HepG2 (cell line): Measurements from ENCODE around the gene ARHGAP15. TPM values are rescaled to one million over a fixed set of nuclear protein-coding genes. Genes with fewer than 3 reads are reported as not detected.

Experiments used
- ATAC-seq: fragments of 200-7000 bp; cut with Tn5 transposase; 3 replicates; pipeline ENCODE4 v1.9.1; 2020; ENCODE audit warnings: mild to moderate bottlenecking, moderate library complexity
- BruUV-seq: library from RNA; stranded (reverse); fragments of 400-500 nt; replicated peaks from 2 replicates; lab custom pipeline; 2021; lab: Mats Ljungman, UMichigan
- CTCF ChIA-PET: fragments of 300-600 bp; formaldehyde crosslinking; extraction: SDS; loops from one replicate; lab custom pipeline; 2021; ENCODE audit warnings: low total read pairs, inconsistent platforms, low intra/inter-chr PET ratio; lab: Yijun Ruan, JAX
- POLR2A ChIA-PET: fragments of 350-600 bp; sonication (Branson Sonifier 250); formaldehyde crosslinking; loops from one replicate; lab custom pipeline; 2020; ENCODE audit warnings: antibody characterized with exemption, inconsistent platforms; lab: Yijun Ruan, JAX
- DNase-seq: peaks from one replicate; pipeline ENCODE4 v3.0.0-alpha.2; 2015; ENCODE audit warnings: low spot score
- FAIRE-seq: peaks from 3 replicates; lab custom pipeline; 2011; peaks lifted over from hg19 to GRCh38; lab: Jason Lieb, UNC
- H2AFZ ChIP-seq: one replicate; pipeline ENCODE4 v1.6.1; 2011; ENCODE audit warnings: low read length, inconsistent platforms
- H3K27ac ChIP-seq: fragments of 300-600 bp; 3 replicates; pipeline ENCODE4 v1.8.0; 2011; ENCODE audit warnings: mixed run types, mild to moderate bottlenecking, mixed read lengths, low read length, inconsistent platforms; ENCODE audit not compliant: insufficient read depth; ENCODE audit errors: extremely low read length
- H3K27me3 ChIP-seq, 2 experiments: fragments of 200-600 bp in 1 of 2; 2 replicates in 1 of 2; 3 replicates in 1 of 2; pipeline versions ENCODE4 v1.6.0 to v1.8.0; 2011; ENCODE audit warnings: low read length in 2 of 2, mild to moderate bottlenecking in 2 of 2, moderate library complexity in 2 of 2, inconsistent platforms in 1 of 2; ENCODE audit not compliant: insufficient read depth in 2 of 2, control insufficient read depth in 1 of 2
- H3K36me3 ChIP-seq, 2 experiments: fragments of 200-600 bp in 1 of 2; replicated peaks in 1 of 2; 2 replicates in 1 of 2; 3 replicates in 1 of 2; pipeline versions ENCODE4 v1.5.1 to v1.8.0; 2011; ENCODE audit warnings: low read length in 2 of 2, inconsistent platforms in 1 of 2; ENCODE audit not compliant: insufficient read depth in 2 of 2, control insufficient read depth in 1 of 2
- H3K4me1 ChIP-seq: 2 replicates; pipeline ENCODE4 v1.5.1; 2012; ENCODE audit warnings: low read length, inconsistent platforms; ENCODE audit not compliant: insufficient read depth
- H3K4me2 ChIP-seq: 2 replicates; pipeline ENCODE4 v1.6.0; 2011; ENCODE audit warnings: low read depth, low read length, inconsistent platforms
- H3K4me3 ChIP-seq, 3 experiments: fragments of 200-600 bp in 1 of 3; sonication (generic), shearing (Covaris generic) in 1 of 3; replicated peaks in 1 of 3; 2 replicates each; pipeline ENCODE4 v1.5.1; 2011 to 2016; ENCODE audit warnings: low read length in 3 of 3, inconsistent platforms in 2 of 3, low read depth in 2 of 3, mild to moderate bottlenecking in 2 of 3, control low read depth in 1 of 3, mixed read lengths in 1 of 3; ENCODE audit not compliant: insufficient read depth in 1 of 3
- H3K79me2 ChIP-seq: one replicate; pipeline ENCODE4 v1.6.1; 2011; ENCODE audit warnings: low read length, inconsistent platforms; ENCODE audit not compliant: insufficient read depth
- H3K9ac ChIP-seq: 2 replicates; pipeline ENCODE4 v1.6.0; 2011; ENCODE audit warnings: mild to moderate bottlenecking, low read depth, low read length, inconsistent platforms; ENCODE audit not compliant: insufficient read depth
- H3K9me3 ChIP-seq: 2 replicates; pipeline ENCODE4 v1.5.1; 2012; ENCODE audit warnings: mild to moderate bottlenecking, low read length
- H4K20me1 ChIP-seq: 2 replicates; pipeline ENCODE4 v1.6.0; 2011; ENCODE audit warnings: inconsistent platforms, mild to moderate bottlenecking, low read length, moderate library complexity; ENCODE audit not compliant: insufficient read depth
- FOXC1 ChIP-seq: sonication (generic); formaldehyde crosslinking; IDR thresholded peaks from 2 replicates; pipeline ENCODE4 v1.8.0; 2022; ENCODE audit warnings: mild to moderate bottlenecking, missing genetic modification reagents, borderline replicate concordance
- MTA1 ChIP-seq: sonication (generic); formaldehyde crosslinking; IDR thresholded peaks from 2 replicates; pipeline ENCODE4 v1.4.0; 2020; ENCODE audit warnings: missing genetic modification reagents, mild to moderate bottlenecking, borderline replicate concordance
- MTF1 ChIP-seq: sonication (generic); formaldehyde crosslinking; IDR thresholded peaks from 2 replicates; pipeline ENCODE4 v1.5.0; 2020; ENCODE audit warnings: missing genetic modification reagents
- NRL ChIP-seq: sonication (generic); formaldehyde crosslinking; IDR thresholded peaks from 2 replicates; pipeline ENCODE4 v1.5.0; 2020; ENCODE audit warnings: missing genetic modification reagents, mild to moderate bottlenecking, moderate library complexity, borderline replicate concordance
- POGZ ChIP-seq: sonication (generic); formaldehyde crosslinking; IDR thresholded peaks from 2 replicates; pipeline ENCODE4 v1.4.0; 2020; ENCODE audit warnings: mild to moderate bottlenecking, missing genetic modification reagents
- SMYD3 ChIP-seq: sonication (generic); formaldehyde crosslinking; IDR thresholded peaks from 2 replicates; pipeline ENCODE4 v1.8.1; 2023; ENCODE audit warnings: mild to moderate bottlenecking, missing genetic modification reagents
- SNAI1 ChIP-seq: sonication (generic); formaldehyde crosslinking; IDR thresholded peaks from 2 replicates; pipeline ENCODE4 v1.5.0; 2020; ENCODE audit warnings: mild to moderate bottlenecking, missing genetic modification reagents, borderline replicate concordance
- SNAPC4 ChIP-seq: sonication (generic); formaldehyde crosslinking; IDR thresholded peaks from 2 replicates; pipeline ENCODE4 v1.4.0; 2020; ENCODE audit warnings: mild to moderate bottlenecking, missing genetic modification reagents
- TAF1 ChIP-seq: sonication (generic); formaldehyde crosslinking; IDR thresholded peaks from 2 replicates; pipeline ENCODE4 v1.4.0; 2020; ENCODE audit warnings: missing genetic modification reagents
- TIGD3 ChIP-seq: sonication (generic); formaldehyde crosslinking; IDR thresholded peaks from 2 replicates; pipeline ENCODE4 v1.5.1; 2020; ENCODE audit warnings: mild to moderate bottlenecking, missing genetic modification reagents, borderline replicate concordance
- ZNF160 ChIP-seq: sonication (generic); formaldehyde crosslinking; IDR thresholded peaks from 2 replicates; pipeline ENCODE4 v1.8.0; 2022; ENCODE audit warnings: mild to moderate bottlenecking, inconsistent platforms, missing genetic modification reagents
- ZNF224 ChIP-seq: sonication (generic); formaldehyde crosslinking; IDR thresholded peaks from 2 replicates; pipeline ENCODE4 v1.5.0; 2020; ENCODE audit warnings: mild to moderate bottlenecking, missing genetic modification reagents
- ZNF510 ChIP-seq: sonication (generic); formaldehyde crosslinking; IDR thresholded peaks from 2 replicates; pipeline ENCODE4 v1.4.0; 2020; ENCODE audit warnings: low read depth, mild to moderate bottlenecking, missing genetic modification reagents
- ZNF891 ChIP-seq: sonication (generic); formaldehyde crosslinking; IDR thresholded peaks from 2 replicates; pipeline ENCODE4 v1.5.0; 2020; ENCODE audit warnings: mild to moderate bottlenecking, missing genetic modification reagents
- WGBS: methylation state at CpG from one replicate; pipeline ENCODE4 v1.1.6; 2017; ENCODE audit warnings: low lambda C conversion rate; 5-methylcytosine and 5-hydroxymethylcytosine counted together
- in situ Hi-C: cut with HindIII; loops from 2 replicates; pipeline ENCODE4 v1.10.0; 2017; ENCODE audit warnings: low pct_unique_long_range_greater_than_20kb; ENCODE audit not compliant: extremely low pct_ligation_motif_present
- intact Hi-C: fragments of 100-400 bp; cut with micrococcal nuclease; formaldehyde crosslinking; loops from one replicate; pipeline ENCODE4 v1.10.0; 2022; ENCODE audit not compliant: unreplicated experiment
- polyA plus RNA-seq, 8 experiments: library from polyadenylated mRNA; depleted of rRNA in 3 of 8; stranded (reverse) in 7 of 8; unstranded in 1 of 8; fragments of >200 nt; fragmentation: Illumina TruSeq in 4 of 8; extraction: Trizol in 4 of 8; gene quantifications; 2 replicates each; pipeline versions ENCODE4 v1.2.1 to v1.2.3, GENCODE V29; 2011 to 2016; ENCODE audit warnings: low read depth in 4 of 8, missing spikeins in 1 of 8, mixed read lengths in 1 of 8; ENCODE audit not compliant: insufficient read depth in 1 of 8
- total RNA-seq, 5 experiments: library from RNA; depleted of rRNA; stranded (reverse); fragments of >200 nt; fragmentation: Illumina TruSeq; extraction: Trizol; gene quantifications; 2 replicates each; pipeline ENCODE4 v1.2.3, GENCODE V29; 2016; ENCODE audit warnings: low read depth in 1 of 5

The ARHGAP15 gene
- total and polyA plus RNA-seq, 2 of the 13 experiments (the other 11 are each of a cell fraction or from before 2014, with no cell fraction given): 0.04 TPM; not detected in 1

- no peaks in the 10 kb centered on the region for H3K4me1 ChIP-seq
- no TSS peak for BruUV-seq
- intact Hi-C loops: no loop called here
- CTCF ChIA-PET: no interaction called here
- ATAC-seq: no peak
- no peaks in the 10 kb centered on the region for H3K36me3 ChIP-seq
- no peak for DNase-seq
- H2AFZ ChIP-seq: no peak overlapping the region
- no peaks in the 10 kb centered on the region for H4K20me1 ChIP-seq
- no peak for FAIRE-seq
- H3K27me3 ChIP-seq: no peaks in the 10 kb centered on the region
- no peaks in the 10 kb centered on the region for H3K9me3 ChIP-seq
- POLR2A ChIA-PET: no interaction called here
- no peak overlapping the region for H3K4me2 ChIP-seq
- H3K79me2 ChIP-seq: no peaks in the 10 kb centered on the region
- 8% methylated on average over 3 of the region's 3 CpGs for WGBS
- in situ Hi-C loops: no loop called here
- TF ChIP-seq MTF1 (CRISPR knock-in tag) (no peak), FOXC1 (CRISPR knock-in tag) (no peak), TIGD3 (no peak), MTA1 (CRISPR knock-in tag) (no peak)
- H3K27ac ChIP-seq: no peak overlapping the region
- H3K4me3 ChIP-seq: no peak overlapping the region
- no peak overlapping the region for H3K9ac ChIP-seq
These were observed 61.2 kb downstream of the ARHGAP15 start for GRCh38 chr2:143190431-143190830.

GRCh38 chr2:143192106-143192505 is 62.9 kb downstream of the ARHGAP15 start:
- ChIA-PET CTCF (no interaction called here), POLR2A (no interaction called here)
- no peak overlapping the region for H3K9ac ChIP-seq
- H3K4me2 ChIP-seq: no peak overlapping the region
- DNase-seq: no peak
- intact Hi-C loops (no loop called here), in situ Hi-C loops (no loop called here)
- H3K27me3 ChIP-seq: no peaks in the 10 kb centered on the region
- FAIRE-seq: no peak
- H3K27ac ChIP-seq: no peak overlapping the region
- H4K20me1 ChIP-seq: no peaks in the 10 kb centered on the region
- no peak overlapping the region for H3K4me3 ChIP-seq
- ATAC-seq: no peak
- H3K79me2 ChIP-seq: no peaks in the 10 kb centered on the region
- no peaks in the 10 kb centered on the region for H3K4me1 ChIP-seq
- WGBS: 31% methylated on average over 1 of the region's 1 CpG
- BruUV-seq: no TSS peak
- no peaks in the 10 kb centered on the region for H3K36me3 ChIP-seq
- no peak overlapping the region for H2AFZ ChIP-seq
- no peaks in the 10 kb centered on the region for H3K9me3 ChIP-seq
- no peak for TF ChIP-seq POGZ
- no peak for TF ChIP-seq TAF1 (CRISPR knock-in tag)
- TF ChIP-seq ZNF224 (CRISPR knock-in tag): no peak
- no peak for TF ChIP-seq SNAI1
- no peak for TF ChIP-seq ZNF160
- no peak for TF ChIP-seq NRL
- no peak for TF ChIP-seq SNAPC4 (CRISPR knock-in tag)
- no peak for TF ChIP-seq SMYD3 (CRISPR knock-in tag)
- TF ChIP-seq ZNF510 (CRISPR knock-in tag): no peak
- TF ChIP-seq ZNF891 (CRISPR knock-in tag): no peak
